H1 (cell line): ENCODE results near the gene ZBTB20. TPM values are rescaled to one million over a fixed set of nuclear protein-coding genes. Genes with fewer than 3 reads are reported as not detected.

ENCODE experiments used
- CTCF ChIA-PET: fragments of 300-600 bp; sonication (Branson Sonifier 250); formaldehyde crosslinking; loops from one replicate; lab custom pipeline; 2021; ENCODE audit not compliant: partially characterized antibody; lab: Charles Lee
- POLR2A ChIA-PET: fragments of 300-600 bp; sonication (Branson Sonifier 250); formaldehyde crosslinking; loops from one replicate; lab custom pipeline; 2021; ENCODE audit warnings: inconsistent platforms; ENCODE audit not compliant: partially characterized antibody; lab: Charles Lee
- DNase-seq, 2 experiments: peaks; one replicate each; pipeline versions ENCODE4 v3.0.0 to v3.0.0-alpha.2; 2010 to 2022; ENCODE audit warnings: low spot score in 2 of 2, low read depth in 1 of 2, mixed read lengths in 1 of 2
- FAIRE-seq: peaks from 2 replicates; lab custom pipeline; 2011; peaks lifted over from hg19 to GRCh38; lab: Jason Lieb, UNC
- H2AFZ ChIP-seq: 2 replicates; pipeline ENCODE4 v1.8.1; 2012; ENCODE audit warnings: low read length, inconsistent platforms
- H2AK5ac ChIP-seq: 2 replicates; pipeline ENCODE4 v1.6.1; 2013; ENCODE audit warnings: low read depth, low read length
- H2BK120ac ChIP-seq: replicated peaks from 2 replicates; pipeline ENCODE3; 2013; ENCODE audit warnings: low read depth, low read length, inconsistent platforms
- H2BK12ac ChIP-seq: 2 replicates; pipeline ENCODE4 v1.6.1; 2013; ENCODE audit warnings: low read depth, low read length
- H2BK15ac ChIP-seq: 2 replicates; pipeline ENCODE4 v1.6.1; 2013; ENCODE audit warnings: low read length
- H2BK20ac ChIP-seq: 2 replicates; pipeline ENCODE4 v1.6.1; 2013; ENCODE audit warnings: low read length
- H2BK5ac ChIP-seq: 2 replicates; pipeline ENCODE4 v1.6.1; 2013; ENCODE audit warnings: low read depth, low read length
- H3K14ac ChIP-seq: 2 replicates; pipeline ENCODE4 v1.6.1; 2013; ENCODE audit warnings: inconsistent platforms; ENCODE audit not compliant: insufficient read length
- H3K18ac ChIP-seq: 2 replicates; pipeline ENCODE4 v1.6.1; 2013; ENCODE audit warnings: low read length; ENCODE audit errors: extremely low read depth
- H3K23ac ChIP-seq: 2 replicates; pipeline ENCODE4 v1.6.1; 2013; ENCODE audit warnings: inconsistent platforms; ENCODE audit not compliant: insufficient read length
- H3K23me2 ChIP-seq: 2 replicates; pipeline ENCODE4 v1.6.1; 2013; ENCODE audit warnings: low read depth, low read length
- H3K27ac ChIP-seq: 2 replicates; pipeline ENCODE4 v1.6.1; 2011; ENCODE audit warnings: low read depth, low read length, inconsistent platforms
- H3K27me3 ChIP-seq, 4 experiments: replicated peaks in 1 of 4; 1 replicate in 1 of 4; 2 replicates in 3 of 4; pipeline versions ENCODE4 v1.6.1 to v1.8.1; 2011 to 2013; ENCODE audit warnings: low read length in 3 of 4, mild to moderate bottlenecking in 3 of 4, inconsistent platforms in 2 of 4, mixed read lengths in 2 of 4, moderate library complexity in 1 of 4; ENCODE audit not compliant: control insufficient read depth in 3 of 4, insufficient read depth in 3 of 4; ENCODE audit errors: extremely low read depth in 1 of 4
- H3K36me3 ChIP-seq, 4 experiments: 2 replicates each; pipeline versions ENCODE4 v1.6.1 to v1.8.1; 2011 to 2013; ENCODE audit warnings: mild to moderate bottlenecking in 4 of 4, low read length in 3 of 4, moderate library complexity in 2 of 4, control low read depth in 1 of 4, inconsistent platforms in 1 of 4; ENCODE audit not compliant: insufficient read depth in 4 of 4, control insufficient read depth in 2 of 4
- H3K4ac ChIP-seq: replicated peaks from 2 replicates; pipeline ENCODE3; 2013; ENCODE audit warnings: low read length, low read depth, mixed read lengths, inconsistent platforms; ENCODE audit not compliant: insufficient read length
- H3K4me1 ChIP-seq, 4 experiments: replicated peaks in 1 of 4; 1 replicate in 1 of 4; 2 replicates in 3 of 4; pipeline versions ENCODE4 v1.6.1 to v1.8.1; 2011 to 2013; ENCODE audit warnings: low read length in 3 of 4, inconsistent platforms in 2 of 4, mixed read lengths in 1 of 4; ENCODE audit not compliant: insufficient read depth in 4 of 4, control insufficient read depth in 3 of 4
- H3K4me2 ChIP-seq, 2 experiments: 2 replicates each; pipeline versions ENCODE4 v1.6.1 to v1.8.1; 2011 to 2013; ENCODE audit warnings: low read depth in 2 of 2, low read length in 2 of 2, control low read depth in 1 of 2, inconsistent platforms in 1 of 2, mild to moderate bottlenecking in 1 of 2; ENCODE audit not compliant: insufficient read depth in 1 of 2
- H3K4me3 ChIP-seq, 4 experiments: fragments of 200-600, 300-600 bp in 1 of 4; sonication (generic), shearing (Covaris generic), sonication (Bioruptor Twin) in 1 of 4; 2 replicates each; pipeline versions ENCODE4 v1.5.1 to v1.8.1; 2011 to 2016; ENCODE audit warnings: low read length in 4 of 4, low read depth in 3 of 4, control low read depth in 2 of 4, inconsistent platforms in 2 of 4, mild to moderate bottlenecking in 2 of 4, mixed read lengths in 1 of 4, moderate library complexity in 1 of 4; ENCODE audit not compliant: insufficient read depth in 2 of 4; ENCODE audit errors: extremely low read depth in 1 of 4
- H3K56ac ChIP-seq: replicated peaks from 2 replicates; pipeline ENCODE3; 2013; ENCODE audit warnings: low read depth, mild to moderate bottlenecking, mixed read lengths, low read length, inconsistent platforms; ENCODE audit not compliant: insufficient read length
- H3K79me1 ChIP-seq: 2 replicates; pipeline ENCODE4 v1.6.1; 2013; ENCODE audit warnings: low read depth, low read length, control low read depth
- H3K79me2 ChIP-seq, 2 experiments: 2 replicates each; pipeline versions ENCODE4 v1.6.1 to v1.8.1; 2012 to 2013; ENCODE audit warnings: low read length in 2 of 2, mild to moderate bottlenecking in 2 of 2, inconsistent platforms in 1 of 2; ENCODE audit not compliant: insufficient read depth in 2 of 2, control insufficient read depth in 1 of 2
- H3K9ac ChIP-seq, 4 experiments: replicated peaks in 1 of 4; 1 replicate in 1 of 4; 2 replicates in 3 of 4; pipeline versions ENCODE4 v1.6.1 to v1.8.1; 2011 to 2013; ENCODE audit warnings: low read depth in 3 of 4, low read length in 3 of 4, control low read depth in 2 of 4, mild to moderate bottlenecking in 2 of 4, moderate library complexity in 2 of 4, inconsistent platforms in 1 of 4; ENCODE audit errors: extremely low read depth in 1 of 4
- H3K9me3 ChIP-seq, 2 experiments: 2 replicates each; pipeline versions ENCODE4 v1.6.1 to v1.8.1; 2012 to 2013; ENCODE audit warnings: mild to moderate bottlenecking in 2 of 2, moderate library complexity in 2 of 2, control low read depth in 1 of 2, inconsistent platforms in 1 of 2, low read depth in 1 of 2, low read length in 1 of 2, mixed read lengths in 1 of 2; ENCODE audit not compliant: insufficient read depth in 2 of 2
- H4K20me1 ChIP-seq, 2 experiments: replicated peaks in 1 of 2; 2 replicates each; pipeline versions ENCODE3 to v1.8.1; 2011 to 2013; ENCODE audit warnings: inconsistent platforms in 2 of 2, low read length in 2 of 2, mild to moderate bottlenecking in 1 of 2; ENCODE audit not compliant: insufficient read depth in 2 of 2, control insufficient read depth in 1 of 2
- H4K5ac ChIP-seq: 2 replicates; pipeline ENCODE4 v1.6.1; 2013; ENCODE audit warnings: low read length, low read depth, mixed read lengths, inconsistent platforms; ENCODE audit not compliant: insufficient read length
- H4K8ac ChIP-seq: 2 replicates; pipeline ENCODE4 v1.8.0; 2013; ENCODE audit warnings: mild to moderate bottlenecking, moderate library complexity, low read length, inconsistent platforms; ENCODE audit not compliant: insufficient read depth; ENCODE audit errors: extremely low read depth
- H4K91ac ChIP-seq: replicated peaks from 2 replicates; pipeline ENCODE3; 2013; ENCODE audit warnings: low read length, mixed read lengths, inconsistent platforms; ENCODE audit not compliant: insufficient read length
- ATF2 ChIP-seq: IDR thresholded peaks from 2 replicates; pipeline ENCODE4 v1.6.1; 2012; ENCODE audit warnings: low read length, inconsistent platforms
- CBX5 ChIP-seq: fragments of 300-800, 300-1000 bp; sonication (generic); IDR thresholded peaks from 2 replicates; pipeline ENCODE4 v1.7.1; 2016; ENCODE audit warnings: antibody characterized with exemption, low read length, low read depth
- CTCF ChIP-seq, 3 experiments: IDR thresholded peaks; 1 replicate in 2 of 3; 2 replicates in 1 of 3; pipeline versions ENCODE4 v1.5.1 to v1.6.1; 2011; ENCODE audit warnings: low read length in 3 of 3, mild to moderate bottlenecking in 3 of 3, inconsistent platforms in 2 of 3, low read depth in 1 of 3, moderate library complexity in 1 of 3; ENCODE audit not compliant: insufficient read depth in 1 of 3; ENCODE audit errors: control extremely low read depth in 1 of 3
- KDM4A ChIP-seq: IDR thresholded peaks from one replicate; pipeline ENCODE4 v1.7.1; 2012; ENCODE audit warnings: low read depth, mild to moderate bottlenecking, moderate library complexity, low read length, inconsistent platforms; ENCODE audit not compliant: severe bottlenecking
- POU5F1 ChIP-seq: IDR thresholded peaks from 2 replicates; pipeline ENCODE4 v1.6.1; 2011; ENCODE audit warnings: low read depth, mild to moderate bottlenecking, low read length, moderate library complexity
- TEAD4 ChIP-seq: IDR thresholded peaks from 2 replicates; pipeline ENCODE4 v1.6.1; 2012; ENCODE audit warnings: low read depth, low read length, inconsistent platforms, mixed read lengths
- USF2 ChIP-seq: IDR thresholded peaks from 2 replicates; pipeline ENCODE4 v1.6.1; 2011; ENCODE audit warnings: low read length, improper control_type of control experiment
- WGBS, 2 experiments: shearing (Covaris generic) in 1 of 2; methylation state at CpG; one replicate each; pipeline versions ENCODE4 v1.1.6 to v1.1.7; 2013 to 2015; ENCODE audit warnings: low lambda C conversion rate in 2 of 2, mixed read lengths in 2 of 2, inconsistent platforms in 1 of 2, low coverage in 1 of 2, missing lambda C conversion rate in 1 of 2; ENCODE audit not compliant: insufficient replicate concordance in 2 of 2, insufficient coverage in 1 of 2, insufficient read length in 1 of 2; ENCODE audit errors: extremely low coverage in 1 of 2, missing lambda C conversion rate in 1 of 2; 5-methylcytosine and 5-hydroxymethylcytosine counted together
- polyA plus RNA-seq, 7 experiments: library from polyadenylated mRNA; depleted of rRNA in 3 of 7; stranded (reverse) in 5 of 7; unstranded in 2 of 7; fragments of >200 nt in 5 of 7; fragments of 200-250 nt in 2 of 7; gene quantifications; 1 replicate in 5 of 7; 2 replicates in 1 of 7; 4 replicates in 1 of 7; pipeline versions ENCODE4 v1.2.1 to v1.2.3, GENCODE V29; 2011 to 2013; ENCODE audit warnings: missing spikeins in 2 of 7, mixed read lengths in 2 of 7
- total RNA-seq: library from RNA; stranded (reverse); fragmentation: NEBNext Ultra II Directional; extraction: Animal tissue kit (Norgen Biotek cat#: 25700); gene quantifications from 2 replicates; pipeline ENCODE4 v1.2.1, GENCODE V29; 2021

Gene ZBTB20
- total and polyA plus RNA-seq, 2 of the 8 experiments (the other 6 are each of a cell fraction or from before 2014, with no cell fraction given) = 0.35 to 1.3 TPM

GRCh38 chr3:115161168-115161834, 14.2 kb upstream of the ZBTB20 start:
- H2BK5ac ChIP-seq = no peak overlapping the region
- peaks cover 0 to 6% (median 0%) of the 10 kb centered on the region in 4 experiments; a peak in 2 of 7 replicates for H3K4me1 ChIP-seq
- H4K91ac ChIP-seq = no peak overlapping the region
- no peak overlapping the region for H2AK5ac ChIP-seq
- no peak overlapping the region for H3K56ac ChIP-seq
- no peak overlapping the region for H3K27ac ChIP-seq
- H3K79me1 ChIP-seq = no peaks in the 10 kb centered on the region
- DNase-seq (no peak), FAIRE-seq (no peak)
- H2BK120ac ChIP-seq = no peak overlapping the region
- H3K18ac ChIP-seq = no peak overlapping the region
- H2AFZ ChIP-seq = no peak overlapping the region
- H3K36me3 ChIP-seq = no peaks in the 10 kb centered on the region
- ChIA-PET POLR2A (no interaction called here), CTCF (interaction anchor here (0.6 kb wide), 1 partner anchor 1317 kb away, joined by 3 read pairs; no protein-coding TSS in a partner anchor)
- WGBS, 2 experiments = 94% methylated on average over 4 of the region's 4 CpGs; no CpG with 5 or more reads in 1 of the 2 experiments
- peaks cover 15 to 17% of the 10 kb centered on the region in 2 experiments for H3K9me3 ChIP-seq
- H4K8ac ChIP-seq = no peak overlapping the region
- H2BK12ac ChIP-seq = no peak overlapping the region
- no peak overlapping the region for H3K4ac ChIP-seq
- H3K23ac ChIP-seq = no peak overlapping the region
- no peak overlapping the region for H3K4me2 ChIP-seq
- no peaks in the 10 kb centered on the region for H3K23me2 ChIP-seq
- no peak overlapping the region for H4K5ac ChIP-seq
- no peak overlapping the region for H2BK15ac ChIP-seq
- H3K14ac ChIP-seq = no peak overlapping the region
- no peak overlapping the region for H3K4me3 ChIP-seq
- H4K20me1 ChIP-seq = no peaks in the 10 kb centered on the region
- H3K79me2 ChIP-seq = no peaks in the 10 kb centered on the region
- no peak overlapping the region for H3K9ac ChIP-seq
- H2BK20ac ChIP-seq = no peak overlapping the region
- no peaks in the 10 kb centered on the region for H3K27me3 ChIP-seq
- TF ChIP-seq KDM4A = no peak
- TF ChIP-seq ATF2 = no peak
- no peak for TF ChIP-seq CTCF (IDR thresholded peaks at IDR 0.05; ENCODE audit: control extremely low read depth in 1 of 3, insufficient read depth in 1 of 3, low read depth in 1 of 3, low read length in 3 of 3)
- TF ChIP-seq USF2 = no peak
- TF ChIP-seq CBX5 = no peak
- TF ChIP-seq TEAD4 = no peak
- TF ChIP-seq POU5F1 = no peak
